PC-9 (cell line): ENCODE measurements around the gene SNAPC4. TPM values are rescaled to one million over a fixed set of nuclear protein-coding genes. Genes with fewer than 3 reads are reported as not detected.

Experiments
- BruUV-seq: library from RNA; stranded (reverse); fragments of 400-500 nt; replicated peaks from 2 replicates; lab custom pipeline; 2021; lab: Mats Ljungman, UMichigan
- CTCF ChIA-PET: fragments of 300-600 bp; sonication (Branson Sonifier 250); formaldehyde crosslinking; loops from one replicate; lab custom pipeline; 2022; ENCODE audit warnings: antibody characterized with exemption; lab: Charles Lee
- POLR2A ChIA-PET: fragments of 300-600 bp; sonication (Branson Sonifier 250); formaldehyde crosslinking; loops from one replicate; lab custom pipeline; 2022; ENCODE audit warnings: antibody characterized with exemption; ENCODE audit not compliant: unreplicated experiment; lab: Charles Lee
- DNase-seq, 2 experiments: peaks; one replicate each; pipeline versions ENCODE4 v3.0.0 to v3.0.0-alpha.2; 2015 to 2022; ENCODE audit warnings: mixed read lengths in 1 of 2
- H2AFZ ChIP-seq: fragments of 200-600 bp; sonication (generic); 2 replicates; pipeline ENCODE4 v1.8.1; 2017; ENCODE audit warnings: antibody characterized with exemption
- H3F3A ChIP-seq: fragments of 200-600 bp; sonication (generic); 2 replicates; pipeline ENCODE4 v1.8.1; 2017; ENCODE audit warnings: antibody characterized with exemption, mild to moderate bottlenecking, low read depth; ENCODE audit not compliant: insufficient read depth
- H3K27ac ChIP-seq: fragments of 200-600 bp; sonication (generic); 2 replicates; pipeline ENCODE4 v1.6.1; 2016; ENCODE audit warnings: mixed run types
- H3K27me3 ChIP-seq: fragments of 200-600 bp; sonication (generic); 2 replicates; pipeline ENCODE4 v1.6.1; 2016; ENCODE audit warnings: low read depth, mixed run types; ENCODE audit not compliant: insufficient read depth
- H3K36me3 ChIP-seq: fragments of 200-600 bp; sonication (generic); 2 replicates; pipeline ENCODE4 v1.6.1; 2016; ENCODE audit warnings: low read depth, mixed run types
- H3K4me1 ChIP-seq: fragments of 200-600 bp; sonication (generic); replicated peaks from 2 replicates; pipeline ENCODE4 v1.6.1; 2016; ENCODE audit warnings: mixed run types; ENCODE audit not compliant: insufficient read depth
- H3K4me2 ChIP-seq: fragments of 200-600 bp; sonication (generic); 2 replicates; pipeline ENCODE4 v1.6.1; 2017; ENCODE audit warnings: mixed run types
- H3K4me3 ChIP-seq: fragments of 200-600 bp; sonication (generic); 2 replicates; pipeline ENCODE4 v1.6.1; 2016; ENCODE audit warnings: mixed run types
- H3K79me2 ChIP-seq: fragments of 200-600 bp; sonication (generic); 2 replicates; pipeline ENCODE4 v1.6.1; 2017; ENCODE audit warnings: low read depth, mixed run types
- H3K9me2 ChIP-seq: fragments of 200-600 bp; sonication (generic); 2 replicates; pipeline ENCODE4 v1.8.1; 2017; ENCODE audit warnings: mild to moderate bottlenecking; ENCODE audit not compliant: insufficient read depth
- H3K9me3 ChIP-seq: fragments of 200-600 bp; sonication (generic); 2 replicates; pipeline ENCODE4 v1.8.1; 2016; ENCODE audit warnings: low read depth; ENCODE audit not compliant: insufficient read depth
- H4K20me1 ChIP-seq: fragments of 200-600 bp; sonication (generic); 2 replicates; pipeline ENCODE4 v1.8.1; 2017; ENCODE audit not compliant: insufficient read depth
- EZH2 ChIP-seq: fragments of 200-600 bp; sonication (generic); IDR thresholded peaks from 2 replicates; pipeline ENCODE4 v1.8.0; 2017; ENCODE audit warnings: antibody characterized with exemption, low read depth
- intact Hi-C: fragments of 100-400 bp; cut with micrococcal nuclease; formaldehyde crosslinking; loops from one replicate; pipeline ENCODE4 v1.10.0; 2022; ENCODE audit not compliant: unreplicated experiment
- total RNA-seq: library from RNA; stranded (reverse); gene quantifications from 2 replicates; pipeline ENCODE4 v1.2.3, GENCODE V29; 2021
- TF ChIP-seq, protein P1 (sequence below): fragments of 200-600 bp; sonication (generic); conservative IDR thresholded peaks from 2 replicates; pipeline ENCODE4 v1.6.1; 2017; ENCODE audit warnings: mixed run types, antibody characterized with exemption, mild to moderate bottlenecking, moderate library complexity

SNAPC4 gene
- total RNA-seq, 1 experiment from 2014 or later = 14.4 TPM

DNA sequence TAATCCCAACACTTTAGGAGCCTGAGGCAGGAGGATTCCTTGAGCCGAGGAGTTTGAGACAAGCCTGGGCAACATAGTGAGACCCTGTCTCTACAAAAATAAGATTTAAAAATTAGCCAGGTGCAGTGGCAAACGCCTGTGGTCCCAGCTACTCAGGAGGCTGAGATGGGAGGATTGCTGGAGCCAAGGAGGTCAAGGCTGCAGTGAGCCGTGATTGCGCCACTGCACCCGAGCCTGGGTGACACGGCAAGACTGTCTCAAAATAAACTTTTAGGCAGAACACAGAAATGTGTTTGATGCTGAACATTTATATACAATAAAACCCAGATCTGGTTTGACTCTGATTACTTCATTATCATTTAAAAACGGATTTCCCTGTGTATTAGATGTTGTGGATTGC is 5.5 kb upstream of the SNAPC4 start:
- H3K27ac ChIP-seq = no peak overlapping the region
- H2AFZ ChIP-seq = no peak overlapping the region
- no peaks in the 10 kb centered on the region for H3K9me2 ChIP-seq
- no peak overlapping the region for H3K4me2 ChIP-seq
- H3K4me1 ChIP-seq = peaks cover 12% of the 10 kb centered on the region
- peaks cover 9% of the 10 kb centered on the region for H3K36me3 ChIP-seq
- no peaks in the 10 kb centered on the region for H3K27me3 ChIP-seq
- BruUV-seq = no TSS peak
- intact Hi-C loops = no loop called here
- POLR2A ChIA-PET = no interaction called here
- H3K4me3 ChIP-seq = no peak overlapping the region
- peaks cover 19% of the 10 kb centered on the region for H3K79me2 ChIP-seq
- DNase-seq = no peak
- CTCF ChIA-PET = no interaction called here
- TF ChIP-seq EZH2 = no peak
- TF ChIP-seq, protein P1, sequence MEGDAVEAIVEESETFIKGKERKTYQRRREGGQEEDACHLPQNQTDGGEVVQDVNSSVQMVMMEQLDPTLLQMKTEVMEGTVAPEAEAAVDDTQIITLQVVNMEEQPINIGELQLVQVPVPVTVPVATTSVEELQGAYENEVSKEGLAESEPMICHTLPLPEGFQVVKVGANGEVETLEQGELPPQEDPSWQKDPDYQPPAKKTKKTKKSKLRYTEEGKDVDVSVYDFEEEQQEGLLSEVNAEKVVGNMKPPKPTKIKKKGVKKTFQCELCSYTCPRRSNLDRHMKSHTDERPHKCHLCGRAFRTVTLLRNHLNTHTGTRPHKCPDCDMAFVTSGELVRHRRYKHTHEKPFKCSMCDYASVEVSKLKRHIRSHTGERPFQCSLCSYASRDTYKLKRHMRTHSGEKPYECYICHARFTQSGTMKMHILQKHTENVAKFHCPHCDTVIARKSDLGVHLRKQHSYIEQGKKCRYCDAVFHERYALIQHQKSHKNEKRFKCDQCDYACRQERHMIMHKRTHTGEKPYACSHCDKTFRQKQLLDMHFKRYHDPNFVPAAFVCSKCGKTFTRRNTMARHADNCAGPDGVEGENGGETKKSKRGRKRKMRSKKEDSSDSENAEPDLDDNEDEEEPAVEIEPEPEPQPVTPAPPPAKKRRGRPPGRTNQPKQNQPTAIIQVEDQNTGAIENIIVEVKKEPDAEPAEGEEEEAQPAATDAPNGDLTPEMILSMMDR = no peak
- no peaks in the 10 kb centered on the region for H3K9me3 ChIP-seq
- peaks cover 22% of the 10 kb centered on the region; the same call in 1 of the 2 replicates for H3F3A ChIP-seq
- H4K20me1 ChIP-seq = no peaks in the 10 kb centered on the region; the same call in none of the 2 replicates

DNA sequence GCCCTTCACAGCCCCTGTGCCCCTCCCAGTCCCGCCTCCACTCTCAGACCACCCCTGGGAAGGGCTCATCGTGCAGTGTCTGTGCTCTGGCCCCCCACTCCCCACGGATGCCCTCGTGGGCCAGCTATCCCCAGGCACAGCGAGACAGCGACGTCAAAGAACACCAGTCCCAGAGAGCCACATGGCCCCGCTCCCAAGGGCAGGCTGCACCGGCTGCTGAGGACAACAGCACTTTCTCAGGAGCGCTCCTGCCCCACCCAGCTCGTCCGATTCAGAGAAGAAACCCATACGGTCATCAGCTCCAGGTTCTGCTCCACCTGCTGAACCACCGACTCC is 4.8 kb upstream of the SNAPC4 start:
- peaks cover 16% of the 10 kb centered on the region for H3K79me2 ChIP-seq
- H3K4me1 ChIP-seq = peaks cover 14% of the 10 kb centered on the region
- no peak for DNase-seq
- peaks cover 23% of the 10 kb centered on the region; the same call in 1 of the 2 replicates for H3F3A ChIP-seq
- TF ChIP-seq EZH2 = no peak
- TF ChIP-seq, protein P1 = no peak
- H3K9me3 ChIP-seq = no peaks in the 10 kb centered on the region
- peaks cover 9% of the 10 kb centered on the region for H3K36me3 ChIP-seq
- H3K9me2 ChIP-seq = no peaks in the 10 kb centered on the region
- no peak overlapping the region for H2AFZ ChIP-seq
- POLR2A ChIA-PET = no interaction called here
- H4K20me1 ChIP-seq = no peaks in the 10 kb centered on the region; the same call in none of the 2 replicates
- no TSS peak for BruUV-seq
- no peak overlapping the region for H3K27ac ChIP-seq
- CTCF ChIA-PET = no interaction called here
- intact Hi-C loops = no loop called here
- H3K4me2 ChIP-seq = no peak overlapping the region
- H3K4me3 ChIP-seq = no peak overlapping the region
- no peaks in the 10 kb centered on the region for H3K27me3 ChIP-seq

- no TSS peak for BruUV-seq
- peaks cover 9% of the 10 kb centered on the region for H3K36me3 ChIP-seq
- no peak overlapping the region for H3K4me3 ChIP-seq
- TF ChIP-seq, protein P1 = no peak
- TF ChIP-seq EZH2 = no peak
- H2AFZ ChIP-seq = no peak overlapping the region
- peaks cover 11% of the 10 kb centered on the region for H3K4me1 ChIP-seq
- no peak overlapping the region for H3K27ac ChIP-seq
- POLR2A ChIA-PET = no interaction called here
- peaks cover 2% of the 10 kb centered on the region for H4K20me1 ChIP-seq
- DNase-seq = no peak
- peaks cover 23% of the 10 kb centered on the region; the same call in 1 of the 2 replicates for H3F3A ChIP-seq
- no peaks in the 10 kb centered on the region for H3K27me3 ChIP-seq
- peaks cover 16% of the 10 kb centered on the region for H3K79me2 ChIP-seq
- intact Hi-C loops = no loop called here
- CTCF ChIA-PET = no interaction called here
- no peaks in the 10 kb centered on the region for H3K9me2 ChIP-seq
- H3K9me3 ChIP-seq = no peaks in the 10 kb centered on the region
- no peak overlapping the region for H3K4me2 ChIP-seq
Measured at GRCh38 chr9:136403915-136404800, 4.2 kb upstream of the SNAPC4 start.
